ENCODE results near the gene MGAT4B. TPM values are rescaled to one million over a fixed set of nuclear protein-coding genes. Genes with fewer than 3 reads are reported as not detected.

MGAT4B gene
- total RNA-seq, 1 experiment from 2014 or later: 148 TPM

DNA sequence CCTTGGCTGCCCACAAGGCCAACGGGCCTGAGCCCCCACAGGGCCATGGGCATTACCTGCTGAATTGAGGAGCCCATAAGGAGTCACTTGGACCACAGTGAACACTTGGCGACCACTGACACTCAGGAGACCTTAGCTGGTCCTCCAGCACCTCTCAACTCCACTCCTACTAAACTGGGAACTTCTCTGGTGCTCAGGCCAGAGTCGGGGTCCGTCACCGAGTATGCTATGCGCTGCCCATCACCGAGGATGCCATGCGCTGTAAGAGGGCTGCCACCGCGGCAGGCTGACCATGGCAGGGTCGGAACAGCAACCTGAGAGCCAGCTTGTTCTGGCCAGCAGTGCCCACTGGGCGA is 13.4 kb upstream of the MGAT4B start:
- H3K27me3 ChIP-seq (ENCODE audit: insufficient read depth, low read length): no peaks in the 10 kb centered on the region
- peak overlapping the region; percentile 97 for H3K9ac ChIP-seq (ENCODE audit: low read length)
- H3K9me2 ChIP-seq (ENCODE audit: insufficient read depth): no peaks in the 10 kb centered on the region
- TF ChIP-seq EGR1 (IDR thresholded peaks at IDR 0.05; ENCODE audit: low read depth): no peak
- H3K9me3 ChIP-seq (ENCODE audit: control insufficient read depth in 1 of 2, insufficient read depth in 1 of 2, low read depth in 1 of 2, low read length in 2 of 2): no peaks in the 10 kb centered on the region
- peak overlapping the region; percentile 94 for H3K4me2 ChIP-seq (ENCODE audit: low read length)
- H3K4me1 ChIP-seq (ENCODE audit: control insufficient read depth in 1 of 2, insufficient read depth in 2 of 2, low read length in 2 of 2): peaks cover 35 to 52% of the 10 kb centered on the region in 2 experiments
- POLR2A ChIA-PET: interaction anchor here (1.0 to 2.5 kb wide), 6 partner anchors 9 to 197 kb away, joined by 3 to 18 read pairs (median 6); partner anchors contain the start of genes HNRNPH1 and MAML1
- H3K79me2 ChIP-seq (ENCODE audit: insufficient read depth, low read length): peaks cover 43% of the 10 kb centered on the region
- CTCF ChIA-PET: interaction anchor here (0.6 to 2.2 kb wide), 2 partner anchors 18 to 24 kb away, joined by 4 to 8 read pairs; no protein-coding TSS in a partner anchor
- H3K4me3 ChIP-seq (replicated peaks in 1 of 2; ENCODE audit: low read depth in 1 of 2, low read length in 2 of 2): peak overlapping the region; percentile 76 to 87; a peak in 3 of 4 replicates
- BruUV-seq (replicated peaks): TSS peak; percentile 51
- RAD21 ChIA-PET (ENCODE audit: low non-redundant PET in 1 of 2, low total read pairs in 2 of 2, uncharacterized antibody in 2 of 2, unreplicated experiment in 2 of 2): interaction anchor here in 1 of 2 experiments (1.2 kb wide), 1 partner anchor 13 kb away, joined by 3 read pairs; the partner anchor contains the start of gene MGAT4B
- intact Hi-C loops (cut with micrococcal nuclease): loop anchor here (2.0 kb wide), 2 partner anchors 13 to 39 kb away; partner anchors contain the start of genes MGAT4B and MRNIP
- peaks cover 12% of the 10 kb centered on the region; the same call in 1 of the 2 replicates for H4K20me1 ChIP-seq (ENCODE audit: insufficient read depth)
- peak; percentile 7 for ATAC-seq
- H3K36me3 ChIP-seq (ENCODE audit: control insufficient read depth in 1 of 2, insufficient read depth in 2 of 2, low read length in 2 of 2): peaks cover 22 to 33% of the 10 kb centered on the region in 2 experiments; a peak in 3 of 4 replicates
- H3K27ac ChIP-seq (ENCODE audit: low read depth, low read length): peak overlapping the region; percentile 99
- DNase-seq (ENCODE audit: low read depth, low spot score): no peak
- H2AFZ ChIP-seq (ENCODE audit: low read depth, low read length, poor library complexity, severe bottlenecking): no peak overlapping the region

DNA sequence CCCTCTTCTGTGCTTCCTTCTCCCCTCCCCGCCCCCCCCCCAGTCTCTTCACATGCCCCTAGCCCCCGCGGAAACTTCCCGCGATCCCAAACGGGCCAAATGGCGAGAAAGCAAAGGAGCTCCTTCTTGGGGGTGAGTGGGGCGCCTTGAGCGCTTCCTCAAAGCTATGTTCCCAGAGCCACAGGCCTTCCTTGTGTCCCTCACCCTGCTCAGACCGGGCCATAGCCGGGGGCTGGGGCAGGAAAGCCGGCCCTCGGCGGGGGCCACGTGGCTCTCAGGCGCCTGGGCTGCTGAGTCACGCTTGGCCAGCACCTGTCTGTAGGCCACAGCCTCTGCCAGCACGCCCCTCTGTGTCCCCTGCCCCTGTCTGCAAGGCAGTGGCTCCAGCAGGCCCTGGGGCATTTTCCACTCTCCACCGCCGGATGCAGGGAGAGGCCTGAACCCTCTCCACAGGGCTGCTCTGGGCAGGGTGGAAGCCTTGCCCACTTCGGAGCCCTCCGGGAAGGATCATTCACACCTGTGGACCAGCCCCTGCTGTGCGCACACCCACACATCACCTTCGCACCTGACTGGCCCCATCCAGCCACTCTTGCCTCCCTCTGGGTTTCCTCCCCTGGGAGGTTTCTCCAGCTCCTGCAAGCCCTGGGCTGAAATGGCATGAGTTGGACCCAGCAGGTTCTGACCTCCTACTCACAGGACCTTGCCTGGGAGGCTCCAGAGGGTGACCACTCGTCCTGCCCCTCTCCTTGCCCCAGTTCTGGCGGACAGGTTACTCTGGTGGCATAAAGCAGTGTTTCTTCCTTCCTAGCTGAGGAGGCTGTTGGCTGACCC is 12.8 kb upstream of the MGAT4B start:
- no peak for DNase-seq (ENCODE audit: low read depth, low spot score)
- ChIA-PET POLR2A (interaction anchor here (0.8 to 2.5 kb wide), 7 partner anchors 8 to 196 kb away, joined by 3 to 18 read pairs (median 4); partner anchors contain the start of genes HNRNPH1 and MAML1), RAD21 (ENCODE audit: low non-redundant PET in 1 of 2, low total read pairs in 2 of 2, uncharacterized antibody in 2 of 2, unreplicated experiment in 2 of 2) (interaction anchor here in 1 of 2 experiments (1.2 kb wide), 1 partner anchor 13 kb away, joined by 3 read pairs; the partner anchor contains the start of gene MGAT4B), CTCF (interaction anchor here (0.6 to 2.2 kb wide), 2 partner anchors 17 to 24 kb away, joined by 4 to 8 read pairs; no protein-coding TSS in a partner anchor)
- Histone ChIP-seq H3K79me2 (ENCODE audit: insufficient read depth, low read length) (peaks cover 37% of the 10 kb centered on the region), H3K27me3 (ENCODE audit: insufficient read depth, low read length) (no peaks in the 10 kb centered on the region), H3K27ac (ENCODE audit: low read depth, low read length) (peak overlapping the region; percentile 99), H2AFZ (ENCODE audit: low read depth, low read length, poor library complexity, severe bottlenecking) (no peak overlapping the region), H3K9ac (ENCODE audit: low read length) (peak overlapping the region; percentile 97), H3K4me1 (ENCODE audit: control insufficient read depth in 1 of 2, insufficient read depth in 2 of 2, low read length in 2 of 2) (peaks cover 35 to 52% of the 10 kb centered on the region in 2 experiments), H3K4me3 (replicated peaks in 1 of 2; ENCODE audit: low read depth in 1 of 2, low read length in 2 of 2) (peak overlapping the region; percentile 31 to 87; a peak in 2 of 4 replicates), H3K36me3 (ENCODE audit: control insufficient read depth in 1 of 2, insufficient read depth in 2 of 2, low read length in 2 of 2) (peaks cover 17 to 29% of the 10 kb centered on the region in 2 experiments; a peak in 3 of 4 replicates), H3K9me3 (ENCODE audit: control insufficient read depth in 1 of 2, insufficient read depth in 1 of 2, low read depth in 1 of 2, low read length in 2 of 2) (no peaks in the 10 kb centered on the region), H3K9me2 (ENCODE audit: insufficient read depth) (no peaks in the 10 kb centered on the region), H4K20me1 (ENCODE audit: insufficient read depth) (peaks cover 12% of the 10 kb centered on the region; the same call in 1 of the 2 replicates), H3K4me2 (ENCODE audit: low read length) (peak overlapping the region; percentile 94)
- peak; percentile 20 for ATAC-seq
- no TSS peak for BruUV-seq (replicated peaks)
- intact Hi-C loops (cut with micrococcal nuclease): loop anchor here (1.0 to 2.0 kb wide), 3 partner anchors 8 to 39 kb away; partner anchors contain the start of genes MGAT4B and MRNIP
- TF ChIP-seq, protein P1, sequence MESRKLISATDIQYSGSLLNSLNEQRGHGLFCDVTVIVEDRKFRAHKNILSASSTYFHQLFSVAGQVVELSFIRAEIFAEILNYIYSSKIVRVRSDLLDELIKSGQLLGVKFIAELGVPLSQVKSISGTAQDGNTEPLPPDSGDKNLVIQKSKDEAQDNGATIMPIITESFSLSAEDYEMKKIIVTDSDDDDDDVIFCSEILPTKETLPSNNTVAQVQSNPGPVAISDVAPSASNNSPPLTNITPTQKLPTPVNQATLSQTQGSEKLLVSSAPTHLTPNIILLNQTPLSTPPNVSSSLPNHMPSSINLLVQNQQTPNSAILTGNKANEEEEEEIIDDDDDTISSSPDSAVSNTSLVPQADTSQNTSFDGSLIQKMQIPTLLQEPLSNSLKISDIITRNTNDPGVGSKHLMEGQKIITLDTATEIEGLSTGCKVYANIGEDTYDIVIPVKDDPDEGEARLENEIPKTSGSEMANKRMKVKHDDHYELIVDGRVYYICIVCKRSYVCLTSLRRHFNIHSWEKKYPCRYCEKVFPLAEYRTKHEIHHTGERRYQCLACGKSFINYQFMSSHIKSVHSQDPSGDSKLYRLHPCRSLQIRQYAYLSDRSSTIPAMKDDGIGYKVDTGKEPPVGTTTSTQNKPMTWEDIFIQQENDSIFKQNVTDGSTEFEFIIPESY (IDR thresholded peaks at IDR 0.05; ENCODE audit: extremely low read depth, insufficient replicate concordance, low read length): no peak
- TF ChIP-seq RAD21 (IDR thresholded peaks at IDR 0.05; ENCODE audit: low read depth) (no peak), POLR2AphosphoS5 (IDR thresholded peaks at IDR 0.05; ENCODE audit: low read depth, low read length) (0 out of 2 replicates have a peak, but pooled peaks have one; percentile 8), ZFX (IDR thresholded peaks at IDR 0.05) (peak; percentile 92), FOSL1 (IDR thresholded peaks at IDR 0.05; ENCODE audit: low read depth) (no peak), SIN3A (IDR thresholded peaks at IDR 0.05; ENCODE audit: low read depth) (no peak), CEBPB (IDR thresholded peaks at IDR 0.05; ENCODE audit: low read depth) (no peak), CBX3 (IDR thresholded peaks at IDR 0.05; ENCODE audit: low read depth) (no peak), EZH2 (IDR thresholded peaks at IDR 0.05) (no peak)
- TF ChIP-seq, protein P2, sequence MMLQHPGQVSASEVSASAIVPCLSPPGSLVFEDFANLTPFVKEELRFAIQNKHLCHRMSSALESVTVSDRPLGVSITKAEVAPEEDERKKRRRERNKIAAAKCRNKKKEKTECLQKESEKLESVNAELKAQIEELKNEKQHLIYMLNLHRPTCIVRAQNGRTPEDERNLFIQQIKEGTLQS (IDR thresholded peaks at IDR 0.05): no peak
- TF ChIP-seq, protein P3, sequence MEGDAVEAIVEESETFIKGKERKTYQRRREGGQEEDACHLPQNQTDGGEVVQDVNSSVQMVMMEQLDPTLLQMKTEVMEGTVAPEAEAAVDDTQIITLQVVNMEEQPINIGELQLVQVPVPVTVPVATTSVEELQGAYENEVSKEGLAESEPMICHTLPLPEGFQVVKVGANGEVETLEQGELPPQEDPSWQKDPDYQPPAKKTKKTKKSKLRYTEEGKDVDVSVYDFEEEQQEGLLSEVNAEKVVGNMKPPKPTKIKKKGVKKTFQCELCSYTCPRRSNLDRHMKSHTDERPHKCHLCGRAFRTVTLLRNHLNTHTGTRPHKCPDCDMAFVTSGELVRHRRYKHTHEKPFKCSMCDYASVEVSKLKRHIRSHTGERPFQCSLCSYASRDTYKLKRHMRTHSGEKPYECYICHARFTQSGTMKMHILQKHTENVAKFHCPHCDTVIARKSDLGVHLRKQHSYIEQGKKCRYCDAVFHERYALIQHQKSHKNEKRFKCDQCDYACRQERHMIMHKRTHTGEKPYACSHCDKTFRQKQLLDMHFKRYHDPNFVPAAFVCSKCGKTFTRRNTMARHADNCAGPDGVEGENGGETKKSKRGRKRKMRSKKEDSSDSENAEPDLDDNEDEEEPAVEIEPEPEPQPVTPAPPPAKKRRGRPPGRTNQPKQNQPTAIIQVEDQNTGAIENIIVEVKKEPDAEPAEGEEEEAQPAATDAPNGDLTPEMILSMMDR (IDR thresholded peaks at IDR 0.05 in 2 of 3, conservative IDR thresholded peaks at IDR 0.05 in 1 of 3; ENCODE audit: borderline replicate concordance in 1 of 3, insufficient read depth in 1 of 3, low read depth in 2 of 3, low read length in 2 of 3): no peak
- TF ChIP-seq, protein P4, sequence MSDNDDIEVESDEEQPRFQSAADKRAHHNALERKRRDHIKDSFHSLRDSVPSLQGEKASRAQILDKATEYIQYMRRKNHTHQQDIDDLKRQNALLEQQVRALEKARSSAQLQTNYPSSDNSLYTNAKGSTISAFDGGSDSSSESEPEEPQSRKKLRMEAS (IDR thresholded peaks at IDR 0.05): no peak

All from HCT116 (cell line).